Ishikawa (cell line): Measurements from ENCODE around the gene SLC35E3.

Experiments
- CEBPB ChIP-seq: IDR thresholded peaks from 2 replicates; pipeline ENCODE4 v1.6.1; 2012
- CREB1 ChIP-seq: IDR thresholded peaks from 2 replicates; pipeline ENCODE4 v1.6.1; 2012; ENCODE audit warnings: low read depth
- EGR1 ChIP-seq: IDR thresholded peaks from 2 replicates; pipeline ENCODE4 v1.6.1; 2012
- EP300 ChIP-seq: IDR thresholded peaks from 2 replicates; pipeline ENCODE4 v1.6.1; 2012; ENCODE audit warnings: borderline replicate concordance
- FOXM1 ChIP-seq: IDR thresholded peaks from 2 replicates; pipeline ENCODE4 v1.6.1; 2012; ENCODE audit warnings: low read depth, borderline replicate concordance
- NFIC ChIP-seq: IDR thresholded peaks from 2 replicates; pipeline ENCODE4 v1.6.1; 2012
- RAD21 ChIP-seq: IDR thresholded peaks from 2 replicates; pipeline ENCODE4 v1.6.1; 2012; ENCODE audit warnings: low read depth
- REST ChIP-seq: IDR thresholded peaks from 2 replicates; pipeline ENCODE4 v1.6.1; 2012; ENCODE audit warnings: low read depth, mild to moderate bottlenecking
- TAF1 ChIP-seq: IDR thresholded peaks from 2 replicates; pipeline ENCODE4 v1.6.1; 2012; ENCODE audit warnings: low read depth, mild to moderate bottlenecking
- TCF12 ChIP-seq: IDR thresholded peaks from 2 replicates; pipeline ENCODE4 v1.6.1; 2012; ENCODE audit warnings: low read depth
- TEAD4 ChIP-seq: IDR thresholded peaks from 2 replicates; pipeline ENCODE4 v1.6.1; 2012
- YY1 ChIP-seq: IDR thresholded peaks from 2 replicates; pipeline ENCODE4 v1.6.1; 2012; ENCODE audit warnings: low read depth
- ZBTB7A ChIP-seq: IDR thresholded peaks from 2 replicates; pipeline ENCODE4 v1.6.1; 2012; ENCODE audit warnings: low read depth
- TF ChIP-seq, protein P1 (sequence below): IDR thresholded peaks from 2 replicates; pipeline ENCODE4 v1.6.1; 2012
- TF ChIP-seq, protein P2 (sequence below): IDR thresholded peaks from 2 replicates; pipeline ENCODE4 v1.6.1; 2012

SLC35E3 gene

DNA sequence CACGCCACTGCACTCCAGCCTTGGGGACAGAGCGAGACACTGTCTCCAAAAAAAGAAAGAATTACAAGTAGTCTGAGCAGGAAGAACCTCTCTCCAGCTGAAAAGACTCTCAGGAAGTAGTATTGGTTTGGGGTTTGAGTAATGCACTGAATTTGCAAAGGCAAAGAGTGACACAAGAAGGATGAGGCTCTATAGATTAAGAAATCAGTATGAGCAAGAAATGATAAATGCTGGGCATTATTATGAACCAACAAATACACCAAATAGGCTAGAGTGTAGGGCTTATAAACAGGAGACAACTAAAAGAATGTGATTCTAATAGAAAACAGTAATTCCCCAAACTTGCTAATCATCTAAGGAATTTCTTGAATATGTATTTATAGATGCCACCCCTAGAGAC lies 2.6 kb upstream of the SLC35E3 start:
- no peak for TF ChIP-seq TCF12
- no peak for TF ChIP-seq REST
- no peak for TF ChIP-seq EP300

DNA sequence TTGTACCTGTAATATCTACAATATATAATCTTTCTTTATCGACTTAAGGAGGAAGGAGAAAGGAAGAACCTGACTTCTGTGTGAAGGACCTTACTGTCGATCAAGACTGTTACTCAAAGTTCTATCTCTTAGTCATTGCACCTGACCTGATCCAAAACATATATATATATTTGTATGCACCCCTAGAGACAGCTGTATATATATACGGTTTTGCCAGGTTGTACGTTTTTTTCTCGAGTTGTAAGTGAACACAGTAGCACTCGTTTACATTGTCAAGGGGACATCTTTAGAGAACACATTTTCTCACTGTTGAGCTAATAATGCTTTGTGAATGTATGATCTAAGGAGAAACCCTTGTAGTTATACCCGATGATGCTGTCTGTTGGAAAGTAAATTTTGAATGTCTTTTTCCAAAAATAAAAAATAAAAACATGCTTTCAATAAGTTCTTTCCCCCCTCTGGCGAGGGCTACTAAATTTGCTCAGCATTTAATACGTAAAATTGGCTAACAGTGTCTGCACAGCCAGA lies 536 bp upstream of the SLC35E3 start:
- no peak for TF ChIP-seq TCF12
- no peak for TF ChIP-seq TAF1
- no peak for TF ChIP-seq CREB1
- no peak for TF ChIP-seq EGR1
- no peak for TF ChIP-seq EP300
- TF ChIP-seq, protein P1, sequence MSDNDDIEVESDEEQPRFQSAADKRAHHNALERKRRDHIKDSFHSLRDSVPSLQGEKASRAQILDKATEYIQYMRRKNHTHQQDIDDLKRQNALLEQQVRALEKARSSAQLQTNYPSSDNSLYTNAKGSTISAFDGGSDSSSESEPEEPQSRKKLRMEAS: no peak
- no peak for TF ChIP-seq NFIC
- TF ChIP-seq, protein P2, sequence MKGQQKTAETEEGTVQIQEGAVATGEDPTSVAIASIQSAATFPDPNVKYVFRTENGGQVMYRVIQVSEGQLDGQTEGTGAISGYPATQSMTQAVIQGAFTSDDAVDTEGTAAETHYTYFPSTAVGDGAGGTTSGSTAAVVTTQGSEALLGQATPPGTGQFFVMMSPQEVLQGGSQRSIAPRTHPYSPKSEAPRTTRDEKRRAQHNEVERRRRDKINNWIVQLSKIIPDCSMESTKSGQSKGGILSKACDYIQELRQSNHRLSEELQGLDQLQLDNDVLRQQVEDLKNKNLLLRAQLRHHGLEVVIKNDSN: no peak
- TF ChIP-seq TEAD4: no peak
- no peak for TF ChIP-seq ZBTB7A
- no peak for TF ChIP-seq REST
- TF ChIP-seq RAD21: no peak
- no peak for TF ChIP-seq CEBPB
- no peak for TF ChIP-seq YY1
- no peak for TF ChIP-seq FOXM1

DNA sequence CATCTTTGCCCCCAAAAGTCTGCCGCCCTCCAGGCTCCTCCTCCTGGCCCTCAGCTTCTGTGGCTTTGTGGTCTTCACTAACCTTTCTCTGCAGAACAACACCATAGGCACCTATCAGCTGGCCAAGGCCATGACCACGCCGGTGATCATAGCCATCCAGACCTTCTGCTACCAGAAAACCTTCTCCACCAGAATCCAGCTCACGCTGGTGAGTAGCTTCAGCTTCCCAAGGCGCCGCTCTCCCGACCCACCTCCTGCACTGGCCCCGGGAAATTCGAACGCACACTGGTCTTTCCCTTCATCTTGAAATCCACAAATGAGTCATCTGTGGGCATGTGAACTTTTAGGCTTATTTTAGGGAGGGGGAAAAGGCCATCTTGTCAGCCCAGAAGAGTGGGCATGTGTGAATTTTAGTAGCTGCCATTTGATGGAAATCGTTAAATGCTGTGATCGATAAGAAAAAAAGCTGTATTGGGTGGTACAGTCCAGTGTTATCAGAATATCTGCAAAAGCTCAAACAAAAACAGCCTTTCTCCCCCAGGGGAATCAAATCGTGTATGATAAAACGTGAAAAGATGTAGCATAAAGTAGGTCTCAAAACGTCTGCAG lies 700 bp downstream of the SLC35E3 start:
- TF ChIP-seq ZBTB7A: no peak
- no peak; the same call in 1 of the 2 replicates for TF ChIP-seq TCF12
- TF ChIP-seq CREB1: no peak
- TF ChIP-seq TEAD4: no peak
- TF ChIP-seq YY1: no peak
- TF ChIP-seq RAD21: no peak
- TF ChIP-seq CEBPB: no peak
- TF ChIP-seq EP300: no peak
- TF ChIP-seq EGR1: no peak
- no peak for TF ChIP-seq NFIC
- TF ChIP-seq TAF1: no peak; the same call in 1 of the 2 replicates
- no peak for TF ChIP-seq REST
- TF ChIP-seq, protein P1: no peak
- TF ChIP-seq, protein P2: no peak
- no peak for TF ChIP-seq FOXM1

- TF ChIP-seq NFIC: no peak
- no peak for TF ChIP-seq CEBPB
- no peak for TF ChIP-seq TAF1
- TF ChIP-seq YY1: no peak
- TF ChIP-seq FOXM1: no peak
- TF ChIP-seq TCF12: no peak
- TF ChIP-seq, protein P2: no peak
- no peak for TF ChIP-seq CREB1
- TF ChIP-seq EGR1: no peak
- no peak for TF ChIP-seq REST
- no peak for TF ChIP-seq EP300
- TF ChIP-seq, protein P1: no peak
- TF ChIP-seq RAD21: no peak
- no peak for TF ChIP-seq ZBTB7A
- TF ChIP-seq TEAD4: no peak
Measured at GRCh38 chr12:68749443-68749842, 3.5 kb downstream of the SLC35E3 start.
